GM18858 (cell line): ENCODE results near the gene FAM43A.

Source experiments
- ATAC-seq: cut with Tn5 transposase; IDR thresholded peaks from one replicate; pipeline ENCODE4 v1.9.1; 2021; ENCODE audit not compliant: unreplicated experiment

FAM43A gene

GRCh38 chr3:194675680-194676079 is 10.0 kb upstream of the FAM43A start:
- no peak for ATAC-seq

- no peak for ATAC-seq
These were observed 9.2 kb upstream of the FAM43A start for GRCh38 chr3:194676471-194676870.

- ATAC-seq = no peak
These were observed 4.6 kb upstream of the FAM43A start for GRCh38 chr3:194680888-194681615.

GRCh38 chr3:194682189-194682693 is 3.4 kb upstream of the FAM43A start:
- no peak for ATAC-seq

- no peak for ATAC-seq
These were observed 2.9 kb upstream of the FAM43A start for GRCh38 chr3:194682694-194683310.

GRCh38 chr3:194683380-194683779 is 2.3 kb upstream of the FAM43A start:
- ATAC-seq = no peak

- no peak for ATAC-seq
These were observed 492 bp upstream of the FAM43A start for GRCh38 chr3:194685065-194685717.

GRCh38 chr3:194686414-194686815 is 732 bp downstream of the FAM43A start:
- ATAC-seq = no peak

GRCh38 chr3:194686816-194687637 is 1.3 kb downstream of the FAM43A start:
- ATAC-seq = no peak

- no peak for ATAC-seq
These were observed 2.0 kb downstream of the FAM43A start for GRCh38 chr3:194687638-194688199.

- ATAC-seq = no peak
These were observed 2.6 kb downstream of the FAM43A start for GRCh38 chr3:194688200-194688740.

- ATAC-seq = no peak
These were observed 3.3 kb downstream of the FAM43A start for GRCh38 chr3:194688946-194689345.

- no peak for ATAC-seq
These were observed 3.8 kb downstream of the FAM43A start for GRCh38 chr3:194689493-194689944.

GRCh38 chr3:194690501-194691372 is 5.1 kb downstream of the FAM43A start:
- ATAC-seq = no peak

GRCh38 chr3:194691481-194692283 is 6.0 kb downstream of the FAM43A start:
- peak; percentile 65 for ATAC-seq

- no peak for ATAC-seq
These were observed 11.0 kb downstream of the FAM43A start for GRCh38 chr3:194696702-194697101.

GRCh38 chr3:194702545-194702944 is 16.9 kb downstream of the FAM43A start:
- ATAC-seq = no peak

GRCh38 chr3:194705227-194705626 is 19.5 kb downstream of the FAM43A start:
- no peak for ATAC-seq

GRCh38 chr3:194705761-194706160 is 20.1 kb downstream of the FAM43A start:
- no peak for ATAC-seq
